SK-N-SH treated with all-trans-retinoic acid at 6 μM for 48 hours (cell line): ENCODE data around the gene MMEL1.

Experiments used
- ARNTL ChIP-seq: fragments of 450-650 bp; formaldehyde crosslinking; IDR thresholded peaks from 2 replicates; pipeline ENCODE4 v1.5.0; 2020; ENCODE audit warnings: low read depth, mild to moderate bottlenecking, moderate library complexity, borderline replicate concordance
- BACH2 ChIP-seq: fragments of 250-450 bp; sonication (Bioruptor Pico); IDR thresholded peaks from 2 replicates; pipeline ENCODE4 v1.9.0; 2021; ENCODE audit warnings: mild to moderate bottlenecking, borderline replicate concordance
- CSDC2 ChIP-seq: fragments of 250-450 bp; sonication (Bioruptor Pico); IDR thresholded peaks from 2 replicates; pipeline ENCODE4 v1.5.0; 2020; ENCODE audit warnings: mild to moderate bottlenecking, moderate library complexity
- GLIS3 ChIP-seq: fragments of 250-450 bp; sonication (Bioruptor Pico); IDR thresholded peaks from 2 replicates; pipeline ENCODE4 v1.5.0; 2020; ENCODE audit warnings: mild to moderate bottlenecking, moderate library complexity
- ISL1 ChIP-seq: fragments of 250-450 bp; sonication (Bioruptor Pico); IDR thresholded peaks from 2 replicates; pipeline ENCODE4 v2.1.2; 2022; ENCODE audit warnings: mild to moderate bottlenecking, moderate library complexity
- OSR1 ChIP-seq: fragments of 250-450 bp; sonication (Bioruptor Pico); IDR thresholded peaks from 2 replicates; pipeline ENCODE4 v1.8.0; 2022; ENCODE audit warnings: moderate library complexity, mild to moderate bottlenecking, inconsistent platforms
- PATZ1 ChIP-seq: fragments of 250-450 bp; sonication (Bioruptor Pico); IDR thresholded peaks from 2 replicates; pipeline ENCODE4 v1.8.0; 2020; ENCODE audit warnings: mild to moderate bottlenecking, moderate library complexity, borderline replicate concordance
- RARB ChIP-seq: fragments of 250-450 bp; sonication (Bioruptor Pico); IDR thresholded peaks from 2 replicates; pipeline ENCODE4 v1.8.0; 2021; ENCODE audit warnings: mild to moderate bottlenecking, moderate library complexity
- TCF4 ChIP-seq: fragments of 250-450 bp; sonication (Bioruptor Pico); IDR thresholded peaks from 2 replicates; pipeline ENCODE4 v1.8.0; 2021; ENCODE audit warnings: mild to moderate bottlenecking, moderate library complexity, borderline replicate concordance
- TOX ChIP-seq: fragments of 250-450 bp; sonication (Bioruptor Pico); IDR thresholded peaks from 2 replicates; pipeline ENCODE4 v1.8.0; 2021; ENCODE audit warnings: mild to moderate bottlenecking, moderate library complexity, borderline replicate concordance
- ZFP30 ChIP-seq: fragments of 450-650 bp; formaldehyde crosslinking; IDR thresholded peaks from 2 replicates; pipeline ENCODE4 v1.5.0; 2022; ENCODE audit warnings: mild to moderate bottlenecking, moderate library complexity
- ZNF565 ChIP-seq: fragments of 450-650 bp; formaldehyde crosslinking; conservative IDR thresholded peaks from 2 replicates; pipeline ENCODE4 v1.5.0; 2020; ENCODE audit warnings: low read depth, mild to moderate bottlenecking, moderate library complexity
- ZNF70 ChIP-seq: fragments of 450-650 bp; formaldehyde crosslinking; IDR thresholded peaks from 2 replicates; pipeline ENCODE4 v1.5.0; 2020; ENCODE audit warnings: mild to moderate bottlenecking, moderate library complexity

- TF ChIP-seq RARB (CRISPR knock-in tag), result no peak
- no peak for TF ChIP-seq ISL1
- TF ChIP-seq OSR1 (CRISPR knock-in tag), result no peak
- no peak for TF ChIP-seq PATZ1
- TF ChIP-seq CSDC2, result no peak
- TF ChIP-seq TCF4 (CRISPR knock-in tag), result no peak
- no peak for TF ChIP-seq ZNF70 (CRISPR knock-in tag)
- TF ChIP-seq ARNTL (CRISPR knock-in tag), result no peak
- TF ChIP-seq TOX (CRISPR knock-in tag), result no peak
- TF ChIP-seq GLIS3 (CRISPR knock-in tag), result no peak
- no peak for TF ChIP-seq ZNF565
- TF ChIP-seq ZFP30 (CRISPR knock-in tag), result no peak
- no peak for TF ChIP-seq BACH2 (CRISPR knock-in tag)
These were observed 14.8 kb downstream of the MMEL1 start for GRCh38 chr1:2617971-2618470.
